SHP77 (cell line): Measurements from ENCODE around the gene PRSS37.

ENCODE experiments used
- DNase-seq, 2 experiments: peaks; one replicate each; lab custom pipeline; 2025; lab: John Stamatoyannopoulos, UW

Gene PRSS37

GRCh38 chr7:141788296-141788695, 53.0 kb downstream of the PRSS37 start:
- DNase-seq: no peak
